ENCODE data around the gene AKR1A1. TPM values are rescaled to one million over a fixed set of nuclear protein-coding genes. Genes with fewer than 3 reads are reported as not detected.

The AKR1A1 gene
- total and polyA plus RNA-seq, 2 of the 8 experiments (the other 6 are each of a cell fraction or from before 2014, with no cell fraction given), result 344 to 435 TPM

- H3K23ac ChIP-seq (ENCODE audit: insufficient read length), result no peak overlapping the region
- H3K4me1 ChIP-seq (replicated peaks in 1 of 4; ENCODE audit: control insufficient read depth in 3 of 4, insufficient read depth in 4 of 4, low read length in 3 of 4), result no peaks in the 10 kb centered on the region
- no peak overlapping the region for H3K9ac ChIP-seq (replicated peaks in 1 of 4; ENCODE audit: extremely low read depth in 1 of 4, low read depth in 3 of 4, low read length in 3 of 4)
- POLR2A ChIA-PET (ENCODE audit: partially characterized antibody), result interaction anchor here (0.6 to 16.2 kb wide), 26 partner anchors 9 to 1024 kb away, joined by 3 to 429 read pairs (median 4); partner anchors contain the start of genes AKR1A1, CCDC163, GPBP1L1 and MMACHC
- no peak for FAIRE-seq
- no peak overlapping the region for H3K14ac ChIP-seq (ENCODE audit: insufficient read length)
- H4K20me1 ChIP-seq (replicated peaks in 1 of 2; ENCODE audit: control insufficient read depth in 1 of 2, insufficient read depth in 2 of 2, low read length in 2 of 2), result peaks cover 22 to 23% of the 10 kb centered on the region in 2 experiments
- no peaks in the 10 kb centered on the region; the same call in 1 of the 2 replicates for H3K23me2 ChIP-seq (ENCODE audit: low read depth, low read length)
- no peak overlapping the region for H3K18ac ChIP-seq (ENCODE audit: extremely low read depth, low read length)
- H3K27me3 ChIP-seq (replicated peaks in 1 of 4; ENCODE audit: control insufficient read depth in 3 of 4, extremely low read depth in 1 of 4, insufficient read depth in 3 of 4, low read length in 3 of 4), result no peaks in the 10 kb centered on the region
- no peak overlapping the region for H3K4ac ChIP-seq (replicated peaks; ENCODE audit: insufficient read length, low read depth, low read length)
- H2BK120ac ChIP-seq (replicated peaks; ENCODE audit: low read depth, low read length), result no peak overlapping the region
- no peaks in the 10 kb centered on the region for H3K79me1 ChIP-seq (ENCODE audit: low read depth, low read length)
- CTCF ChIA-PET (ENCODE audit: partially characterized antibody), result interaction anchor here (0.6 to 8.4 kb wide), 31 partner anchors 9 to 1419 kb away, joined by 3 to 133 read pairs (median 6); partner anchors contain the start of gene PRDX1
- no peak overlapping the region for H3K4me3 ChIP-seq (ENCODE audit: extremely low read depth in 1 of 4, insufficient read depth in 2 of 4, low read depth in 3 of 4, low read length in 4 of 4)
- no peak overlapping the region for H4K8ac ChIP-seq (ENCODE audit: extremely low read depth, insufficient read depth, low read length)
- no peak overlapping the region for H2AFZ ChIP-seq (ENCODE audit: low read length)
- no peak overlapping the region for H2AK5ac ChIP-seq (ENCODE audit: low read depth, low read length)
- no peak overlapping the region for H3K4me2 ChIP-seq (ENCODE audit: insufficient read depth in 1 of 2, low read depth in 2 of 2, low read length in 2 of 2)
- H2BK5ac ChIP-seq (ENCODE audit: low read depth, low read length), result no peak overlapping the region
- H3K36me3 ChIP-seq (ENCODE audit: control insufficient read depth in 2 of 4, insufficient read depth in 4 of 4, low read length in 3 of 4), result peaks cover 46 to 88% (median 77%) of the 10 kb centered on the region in 4 experiments
- H3K27ac ChIP-seq (ENCODE audit: low read depth, low read length), result no peak overlapping the region
- H3K79me2 ChIP-seq (ENCODE audit: control insufficient read depth in 1 of 2, insufficient read depth in 2 of 2, low read length in 2 of 2), result peaks cover 0 to 19% of the 10 kb centered on the region in 2 experiments; a peak in 2 of 4 replicates
- H4K5ac ChIP-seq (ENCODE audit: insufficient read length, low read depth, low read length), result no peak overlapping the region
- no peak overlapping the region for H2BK15ac ChIP-seq (ENCODE audit: low read length)
- DNase-seq (ENCODE audit: low read depth in 1 of 2, low spot score in 2 of 2), result peak in 1 of 2 experiments; percentile 68
- no peak overlapping the region for H3K56ac ChIP-seq (replicated peaks; ENCODE audit: insufficient read length, low read depth, low read length)
- no peak overlapping the region for H4K91ac ChIP-seq (replicated peaks; ENCODE audit: insufficient read length, low read length)
- H2BK12ac ChIP-seq (ENCODE audit: low read depth, low read length), result no peak overlapping the region
- H2BK20ac ChIP-seq (ENCODE audit: low read length), result no peak overlapping the region
- H3K9me3 ChIP-seq (ENCODE audit: insufficient read depth in 2 of 2, low read depth in 1 of 2, low read length in 1 of 2), result no peaks in the 10 kb centered on the region
- WGBS, 2 experiments (ENCODE audit: extremely low coverage in 1 of 2, insufficient coverage in 1 of 2, insufficient read length in 1 of 2, insufficient replicate concordance in 2 of 2, low coverage in 1 of 2, low lambda C conversion rate in 2 of 2, missing lambda C conversion rate in 1 of 2), result 100% methylated on average over 1 of the region's 1 CpG; no CpG with 5 or more reads in 1 of the 2 experiments
- TF ChIP-seq BCL11A (IDR thresholded peaks at IDR 0.05; ENCODE audit: low read depth in 2 of 2, low read length in 2 of 2) (no peak), SIN3A (conservative IDR thresholded peaks at IDR 0.05 in 1 of 2, IDR thresholded peaks at IDR 0.05 in 1 of 2; ENCODE audit: low read depth in 1 of 2, low read length in 2 of 2) (peak; percentile 96 to 97), SP4 (IDR thresholded peaks at IDR 0.05; ENCODE audit: low read length) (no peak), HDAC6 (IDR thresholded peaks at IDR 0.05; ENCODE audit: low read depth, low read length) (no peak), NANOG (IDR thresholded peaks at IDR 0.05; ENCODE audit: insufficient read depth, low read depth, low read length, poor library complexity, severe bottlenecking) (no peak), POLR2A (IDR thresholded peaks at IDR 0.05; ENCODE audit: control extremely low read depth in 1 of 2, low read depth in 2 of 2, low read length in 2 of 2) (0 out of 3 replicates have a peak, but pooled peaks of 1 of the 2 experiments have one; percentile 22), ASH2L (IDR thresholded peaks at IDR 0.05; ENCODE audit: low read length) (no peak), CTCF (IDR thresholded peaks at IDR 0.05; ENCODE audit: control extremely low read depth in 1 of 3, insufficient read depth in 1 of 3, low read depth in 1 of 3, low read length in 3 of 3) (peak; percentile 75 to 86 (median 80)), POLR2AphosphoS5 (IDR thresholded peaks at IDR 0.05; ENCODE audit: low read depth, low read length) (peak; percentile 63; the same call in 1 of the 2 replicates), KDM1A (IDR thresholded peaks at IDR 0.05; ENCODE audit: borderline replicate concordance, low read length) (no peak)
These were observed 38.0 kb upstream of the AKR1A1 start for GRCh38 chr1:45512641-45513054.
